ENCODE measurements around the gene MAP3K4. TPM values are rescaled to one million over a fixed set of nuclear protein-coding genes. Genes with fewer than 3 reads are reported as not detected.

MAP3K4 gene
- total RNA-seq, 1 experiment from 2014 or later = 69.8 TPM

DNA sequence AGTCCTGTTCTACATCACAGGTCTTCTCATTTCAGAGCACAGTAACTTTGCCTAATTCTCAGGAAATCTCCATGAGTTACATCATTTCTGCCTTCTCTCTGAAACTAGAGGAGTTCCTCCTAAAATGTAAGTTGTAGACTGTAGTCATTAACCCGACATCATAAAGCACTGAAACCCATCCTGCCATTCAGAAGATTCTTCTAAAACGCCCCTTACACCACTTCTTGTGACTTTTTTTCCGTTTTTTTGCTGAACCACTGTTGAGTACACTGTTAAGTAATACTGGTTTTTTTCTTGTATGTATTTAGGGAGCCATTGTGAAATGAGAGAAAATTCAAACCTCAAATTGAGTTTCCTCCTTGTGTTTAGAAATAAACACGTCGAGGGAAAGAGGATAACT lies 117.3 kb downstream of the MAP3K4 start (continued):
- TF ChIP-seq, protein P1, sequence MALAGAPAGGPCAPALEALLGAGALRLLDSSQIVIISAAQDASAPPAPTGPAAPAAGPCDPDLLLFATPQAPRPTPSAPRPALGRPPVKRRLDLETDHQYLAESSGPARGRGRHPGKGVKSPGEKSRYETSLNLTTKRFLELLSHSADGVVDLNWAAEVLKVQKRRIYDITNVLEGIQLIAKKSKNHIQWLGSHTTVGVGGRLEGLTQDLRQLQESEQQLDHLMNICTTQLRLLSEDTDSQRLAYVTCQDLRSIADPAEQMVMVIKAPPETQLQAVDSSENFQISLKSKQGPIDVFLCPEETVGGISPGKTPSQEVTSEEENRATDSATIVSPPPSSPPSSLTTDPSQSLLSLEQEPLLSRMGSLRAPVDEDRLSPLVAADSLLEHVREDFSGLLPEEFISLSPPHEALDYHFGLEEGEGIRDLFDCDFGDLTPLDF (CRISPR knock-in tag; IDR thresholded peaks at IDR 0.05) = no peak
- TF ChIP-seq, protein P2, sequence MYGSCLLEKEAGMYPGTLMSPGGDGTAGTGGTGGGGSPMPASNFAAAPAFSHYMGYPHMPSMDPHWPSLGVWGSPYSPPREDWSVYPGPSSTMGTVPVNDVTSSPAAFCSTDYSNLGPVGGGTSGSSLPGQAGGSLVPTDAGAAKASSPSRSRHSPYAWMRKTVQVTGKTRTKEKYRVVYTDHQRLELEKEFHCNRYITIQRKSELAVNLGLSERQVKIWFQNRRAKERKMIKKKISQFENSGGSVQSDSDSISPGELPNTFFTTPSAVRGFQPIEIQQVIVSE (CRISPR knock-in tag; IDR thresholded peaks at IDR 0.05; ENCODE audit: borderline replicate concordance) = no peak
- TF ChIP-seq NR3C1 (CRISPR knock-in tag; conservative IDR thresholded peaks at IDR 0.05; ENCODE audit: low read depth) (no peak), JAZF1 (CRISPR knock-in tag; IDR thresholded peaks at IDR 0.05) (no peak), OVOL2 (CRISPR knock-in tag; IDR thresholded peaks at IDR 0.05; ENCODE audit: borderline replicate concordance) (no peak), MYBL2 (CRISPR knock-in tag; IDR thresholded peaks at IDR 0.05) (no peak), JUN (CRISPR knock-in tag; IDR thresholded peaks at IDR 0.05) (no peak), SOX15 (CRISPR knock-in tag; IDR thresholded peaks at IDR 0.05) (no peak), NFATC4 (CRISPR knock-in tag; IDR thresholded peaks at IDR 0.05) (no peak)
- TF ChIP-seq, protein P3, sequence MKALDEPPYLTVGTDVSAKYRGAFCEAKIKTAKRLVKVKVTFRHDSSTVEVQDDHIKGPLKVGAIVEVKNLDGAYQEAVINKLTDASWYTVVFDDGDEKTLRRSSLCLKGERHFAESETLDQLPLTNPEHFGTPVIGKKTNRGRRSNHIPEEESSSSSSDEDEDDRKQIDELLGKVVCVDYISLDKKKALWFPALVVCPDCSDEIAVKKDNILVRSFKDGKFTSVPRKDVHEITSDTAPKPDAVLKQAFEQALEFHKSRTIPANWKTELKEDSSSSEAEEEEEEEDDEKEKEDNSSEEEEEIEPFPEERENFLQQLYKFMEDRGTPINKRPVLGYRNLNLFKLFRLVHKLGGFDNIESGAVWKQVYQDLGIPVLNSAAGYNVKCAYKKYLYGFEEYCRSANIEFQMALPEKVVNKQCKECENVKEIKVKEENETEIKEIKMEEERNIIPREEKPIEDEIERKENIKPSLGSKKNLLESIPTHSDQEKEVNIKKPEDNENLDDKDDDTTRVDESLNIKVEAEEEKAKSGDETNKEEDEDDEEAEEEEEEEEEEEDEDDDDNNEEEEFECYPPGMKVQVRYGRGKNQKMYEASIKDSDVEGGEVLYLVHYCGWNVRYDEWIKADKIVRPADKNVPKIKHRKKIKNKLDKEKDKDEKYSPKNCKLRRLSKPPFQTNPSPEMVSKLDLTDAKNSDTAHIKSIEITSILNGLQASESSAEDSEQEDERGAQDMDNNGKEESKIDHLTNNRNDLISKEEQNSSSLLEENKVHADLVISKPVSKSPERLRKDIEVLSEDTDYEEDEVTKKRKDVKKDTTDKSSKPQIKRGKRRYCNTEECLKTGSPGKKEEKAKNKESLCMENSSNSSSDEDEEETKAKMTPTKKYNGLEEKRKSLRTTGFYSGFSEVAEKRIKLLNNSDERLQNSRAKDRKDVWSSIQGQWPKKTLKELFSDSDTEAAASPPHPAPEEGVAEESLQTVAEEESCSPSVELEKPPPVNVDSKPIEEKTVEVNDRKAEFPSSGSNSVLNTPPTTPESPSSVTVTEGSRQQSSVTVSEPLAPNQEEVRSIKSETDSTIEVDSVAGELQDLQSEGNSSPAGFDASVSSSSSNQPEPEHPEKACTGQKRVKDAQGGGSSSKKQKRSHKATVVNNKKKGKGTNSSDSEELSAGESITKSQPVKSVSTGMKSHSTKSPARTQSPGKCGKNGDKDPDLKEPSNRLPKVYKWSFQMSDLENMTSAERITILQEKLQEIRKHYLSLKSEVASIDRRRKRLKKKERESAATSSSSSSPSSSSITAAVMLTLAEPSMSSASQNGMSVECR (CRISPR knock-in tag; IDR thresholded peaks at IDR 0.05; ENCODE audit: borderline replicate concordance) = no peak
- TF ChIP-seq, protein P4, sequence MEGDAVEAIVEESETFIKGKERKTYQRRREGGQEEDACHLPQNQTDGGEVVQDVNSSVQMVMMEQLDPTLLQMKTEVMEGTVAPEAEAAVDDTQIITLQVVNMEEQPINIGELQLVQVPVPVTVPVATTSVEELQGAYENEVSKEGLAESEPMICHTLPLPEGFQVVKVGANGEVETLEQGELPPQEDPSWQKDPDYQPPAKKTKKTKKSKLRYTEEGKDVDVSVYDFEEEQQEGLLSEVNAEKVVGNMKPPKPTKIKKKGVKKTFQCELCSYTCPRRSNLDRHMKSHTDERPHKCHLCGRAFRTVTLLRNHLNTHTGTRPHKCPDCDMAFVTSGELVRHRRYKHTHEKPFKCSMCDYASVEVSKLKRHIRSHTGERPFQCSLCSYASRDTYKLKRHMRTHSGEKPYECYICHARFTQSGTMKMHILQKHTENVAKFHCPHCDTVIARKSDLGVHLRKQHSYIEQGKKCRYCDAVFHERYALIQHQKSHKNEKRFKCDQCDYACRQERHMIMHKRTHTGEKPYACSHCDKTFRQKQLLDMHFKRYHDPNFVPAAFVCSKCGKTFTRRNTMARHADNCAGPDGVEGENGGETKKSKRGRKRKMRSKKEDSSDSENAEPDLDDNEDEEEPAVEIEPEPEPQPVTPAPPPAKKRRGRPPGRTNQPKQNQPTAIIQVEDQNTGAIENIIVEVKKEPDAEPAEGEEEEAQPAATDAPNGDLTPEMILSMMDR (IDR thresholded peaks at IDR 0.05) = no peak
- TF ChIP-seq, protein P5, sequence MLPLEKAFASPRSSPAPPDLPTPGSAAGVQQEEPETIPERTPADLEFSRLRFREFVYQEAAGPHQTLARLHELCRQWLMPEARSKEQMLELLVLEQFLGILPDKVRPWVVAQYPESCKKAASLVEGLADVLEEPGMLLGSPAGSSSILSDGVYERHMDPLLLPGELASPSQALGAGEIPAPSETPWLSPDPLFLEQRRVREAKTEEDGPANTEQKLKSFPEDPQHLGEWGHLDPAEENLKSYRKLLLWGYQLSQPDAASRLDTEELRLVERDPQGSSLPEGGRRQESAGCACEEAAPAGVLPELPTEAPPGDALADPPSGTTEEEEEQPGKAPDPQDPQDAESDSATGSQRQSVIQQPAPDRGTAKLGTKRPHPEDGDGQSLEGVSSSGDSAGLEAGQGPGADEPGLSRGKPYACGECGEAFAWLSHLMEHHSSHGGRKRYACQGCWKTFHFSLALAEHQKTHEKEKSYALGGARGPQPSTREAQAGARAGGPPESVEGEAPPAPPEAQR (CRISPR knock-in tag; IDR thresholded peaks at IDR 0.05) = no peak

DNA sequence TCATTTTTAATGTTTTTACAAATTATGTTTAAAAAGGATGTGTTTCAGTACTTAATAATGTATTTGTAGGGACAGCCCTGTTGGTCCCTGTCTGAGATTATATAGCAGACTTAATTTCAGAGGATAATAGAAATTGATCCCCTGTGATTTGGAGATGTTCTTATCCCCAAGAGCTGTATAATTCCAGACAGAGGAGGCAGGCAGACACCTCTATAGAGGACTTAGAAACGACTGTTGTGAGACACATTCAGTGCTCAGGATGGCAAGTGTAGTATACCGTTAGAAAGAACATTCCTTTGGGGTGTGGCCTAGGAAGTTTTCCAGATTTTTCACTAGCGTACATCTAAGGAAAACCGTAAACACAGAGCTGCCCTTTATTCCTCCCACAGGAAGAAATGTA lies 117.8 kb downstream of the MAP3K4 start:
- ATAC-seq (no peak), DNase-seq (ENCODE audit: low spot score) (no peak)
- Mint-ChIP-seq H3K4me1 (no peaks in the 10 kb centered on the region), H3K27me3 (ENCODE audit: low read depth) (no peaks in the 10 kb centered on the region), H3K27ac (no peak overlapping the region), H3K36me3 (peaks cover 85% of the 10 kb centered on the region), H3K4me3 (no peak overlapping the region), H3K9me3 (no peaks in the 10 kb centered on the region)
- ChIA-PET POLR2A (no interaction called here), CTCF (no interaction called here)
- TF ChIP-seq ZNF396 (CRISPR knock-in tag; IDR thresholded peaks at IDR 0.05; ENCODE audit: borderline replicate concordance) (no peak), SP1 (CRISPR knock-in tag; conservative IDR thresholded peaks at IDR 0.05) (no peak), NFE2L1 (CRISPR knock-in tag; IDR thresholded peaks at IDR 0.05) (no peak), PRRX2 (CRISPR knock-in tag; IDR thresholded peaks at IDR 0.05) (no peak), CREB1 (CRISPR knock-in tag; IDR thresholded peaks at IDR 0.05) (no peak), JUN (CRISPR knock-in tag; IDR thresholded peaks at IDR 0.05) (no peak), FOXK1 (CRISPR knock-in tag; IDR thresholded peaks at IDR 0.05) (no peak)
- TF ChIP-seq, protein P6, sequence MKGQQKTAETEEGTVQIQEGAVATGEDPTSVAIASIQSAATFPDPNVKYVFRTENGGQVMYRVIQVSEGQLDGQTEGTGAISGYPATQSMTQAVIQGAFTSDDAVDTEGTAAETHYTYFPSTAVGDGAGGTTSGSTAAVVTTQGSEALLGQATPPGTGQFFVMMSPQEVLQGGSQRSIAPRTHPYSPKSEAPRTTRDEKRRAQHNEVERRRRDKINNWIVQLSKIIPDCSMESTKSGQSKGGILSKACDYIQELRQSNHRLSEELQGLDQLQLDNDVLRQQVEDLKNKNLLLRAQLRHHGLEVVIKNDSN (CRISPR knock-in tag; IDR thresholded peaks at IDR 0.05) = no peak
- TF ChIP-seq, protein P7, sequence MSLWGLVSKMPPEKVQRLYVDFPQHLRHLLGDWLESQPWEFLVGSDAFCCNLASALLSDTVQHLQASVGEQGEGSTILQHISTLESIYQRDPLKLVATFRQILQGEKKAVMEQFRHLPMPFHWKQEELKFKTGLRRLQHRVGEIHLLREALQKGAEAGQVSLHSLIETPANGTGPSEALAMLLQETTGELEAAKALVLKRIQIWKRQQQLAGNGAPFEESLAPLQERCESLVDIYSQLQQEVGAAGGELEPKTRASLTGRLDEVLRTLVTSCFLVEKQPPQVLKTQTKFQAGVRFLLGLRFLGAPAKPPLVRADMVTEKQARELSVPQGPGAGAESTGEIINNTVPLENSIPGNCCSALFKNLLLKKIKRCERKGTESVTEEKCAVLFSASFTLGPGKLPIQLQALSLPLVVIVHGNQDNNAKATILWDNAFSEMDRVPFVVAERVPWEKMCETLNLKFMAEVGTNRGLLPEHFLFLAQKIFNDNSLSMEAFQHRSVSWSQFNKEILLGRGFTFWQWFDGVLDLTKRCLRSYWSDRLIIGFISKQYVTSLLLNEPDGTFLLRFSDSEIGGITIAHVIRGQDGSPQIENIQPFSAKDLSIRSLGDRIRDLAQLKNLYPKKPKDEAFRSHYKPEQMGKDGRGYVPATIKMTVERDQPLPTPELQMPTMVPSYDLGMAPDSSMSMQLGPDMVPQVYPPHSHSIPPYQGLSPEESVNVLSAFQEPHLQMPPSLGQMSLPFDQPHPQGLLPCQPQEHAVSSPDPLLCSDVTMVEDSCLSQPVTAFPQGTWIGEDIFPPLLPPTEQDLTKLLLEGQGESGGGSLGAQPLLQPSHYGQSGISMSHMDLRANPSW (CRISPR knock-in tag; conservative IDR thresholded peaks at IDR 0.05; ENCODE audit: low read depth) = no peak
- TF ChIP-seq, protein P8, sequence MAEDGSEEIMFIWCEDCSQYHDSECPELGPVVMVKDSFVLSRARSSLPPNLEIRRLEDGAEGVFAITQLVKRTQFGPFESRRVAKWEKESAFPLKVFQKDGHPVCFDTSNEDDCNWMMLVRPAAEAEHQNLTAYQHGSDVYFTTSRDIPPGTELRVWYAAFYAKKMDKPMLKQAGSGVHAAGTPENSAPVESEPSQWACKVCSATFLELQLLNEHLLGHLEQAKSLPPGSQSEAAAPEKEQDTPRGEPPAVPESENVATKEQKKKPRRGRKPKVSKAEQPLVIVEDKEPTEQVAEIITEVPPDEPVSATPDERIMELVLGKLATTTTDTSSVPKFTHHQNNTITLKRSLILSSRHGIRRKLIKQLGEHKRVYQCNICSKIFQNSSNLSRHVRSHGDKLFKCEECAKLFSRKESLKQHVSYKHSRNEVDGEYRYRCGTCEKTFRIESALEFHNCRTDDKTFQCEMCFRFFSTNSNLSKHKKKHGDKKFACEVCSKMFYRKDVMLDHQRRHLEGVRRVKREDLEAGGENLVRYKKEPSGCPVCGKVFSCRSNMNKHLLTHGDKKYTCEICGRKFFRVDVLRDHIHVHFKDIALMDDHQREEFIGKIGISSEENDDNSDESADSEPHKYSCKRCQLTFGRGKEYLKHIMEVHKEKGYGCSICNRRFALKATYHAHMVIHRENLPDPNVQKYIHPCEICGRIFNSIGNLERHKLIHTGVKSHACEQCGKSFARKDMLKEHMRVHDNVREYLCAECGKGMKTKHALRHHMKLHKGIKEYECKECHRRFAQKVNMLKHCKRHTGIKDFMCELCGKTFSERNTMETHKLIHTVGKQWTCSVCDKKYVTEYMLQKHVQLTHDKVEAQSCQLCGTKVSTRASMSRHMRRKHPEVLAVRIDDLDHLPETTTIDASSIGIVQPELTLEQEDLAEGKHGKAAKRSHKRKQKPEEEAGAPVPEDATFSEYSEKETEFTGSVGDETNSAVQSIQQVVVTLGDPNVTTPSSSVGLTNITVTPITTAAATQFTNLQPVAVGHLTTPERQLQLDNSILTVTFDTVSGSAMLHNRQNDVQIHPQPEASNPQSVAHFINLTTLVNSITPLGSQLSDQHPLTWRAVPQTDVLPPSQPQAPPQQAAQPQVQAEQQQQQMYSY (CRISPR knock-in tag; IDR thresholded peaks at IDR 0.05) = no peak

Measured in WTC11 (cell line).